ENCODE results near the gene SNTN. TPM values are rescaled to one million over a fixed set of nuclear protein-coding genes. Genes with fewer than 3 reads are reported as not detected.

SNTN gene
- total RNA-seq, 1 experiment from 2014 or later: not detected

Other genes starting within 250 kb of the SNTN start
- not detected in 2 replicates for gene C3orf49, start 166.6 kb downstream of the SNTN start, total RNA-seq (2014; rRNA removed; shearing (Covaris generic); ENCODE audit: low replicate concordance)
- 84.0 and 186 TPM in 2 replicates for gene THOC7, start 211.1 kb downstream of the SNTN start, total RNA-seq (2014; rRNA removed; shearing (Covaris generic); ENCODE audit: low replicate concordance)
- 0.37 and 6.0 TPM in 2 replicates for gene ATXN7, start 211.2 kb downstream of the SNTN start, total RNA-seq (2014; rRNA removed; shearing (Covaris generic); ENCODE audit: low replicate concordance)